ENCODE data around the gene MTPN.

MTPN gene

DNA sequence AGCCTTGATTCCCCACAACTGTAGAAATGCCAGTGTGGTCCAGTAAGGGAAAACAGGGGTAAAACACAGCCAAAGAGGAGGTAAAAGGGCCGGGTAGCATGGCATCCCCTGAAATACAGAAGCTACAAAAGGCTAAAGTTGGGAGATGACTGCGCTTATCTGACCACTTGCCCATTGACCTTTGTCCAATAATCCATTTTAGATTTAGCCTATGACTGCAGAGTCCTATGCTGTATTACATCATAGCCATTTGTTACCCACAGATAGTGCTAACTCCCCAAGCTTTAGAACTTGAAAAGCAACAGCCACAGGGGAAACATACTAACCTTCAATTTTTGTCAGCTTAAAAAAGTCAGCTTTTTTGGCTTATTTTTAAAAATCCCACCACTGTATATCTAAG lies 26.2 kb downstream of the MTPN start:
- DNase-seq: no peak

DNA sequence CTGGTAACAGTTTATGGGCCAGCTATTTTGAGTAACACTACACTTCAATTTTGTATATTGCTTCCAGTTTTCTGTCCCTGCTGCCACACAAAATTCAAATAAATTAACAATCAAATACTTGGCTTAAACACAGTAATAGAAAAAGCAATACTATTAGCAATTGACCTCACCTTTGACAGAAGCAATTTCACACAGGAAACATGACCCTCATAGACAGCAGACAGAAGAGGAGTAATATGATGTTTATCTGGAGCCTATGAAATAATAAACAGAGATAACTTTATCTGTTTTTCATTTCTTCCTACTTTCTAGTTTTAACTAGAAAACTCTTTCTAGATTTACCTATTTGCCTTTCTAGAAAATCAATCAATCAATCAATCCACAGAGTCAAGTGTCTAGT lies 26.7 kb downstream of the MTPN start:
- no peak for DNase-seq

DNA sequence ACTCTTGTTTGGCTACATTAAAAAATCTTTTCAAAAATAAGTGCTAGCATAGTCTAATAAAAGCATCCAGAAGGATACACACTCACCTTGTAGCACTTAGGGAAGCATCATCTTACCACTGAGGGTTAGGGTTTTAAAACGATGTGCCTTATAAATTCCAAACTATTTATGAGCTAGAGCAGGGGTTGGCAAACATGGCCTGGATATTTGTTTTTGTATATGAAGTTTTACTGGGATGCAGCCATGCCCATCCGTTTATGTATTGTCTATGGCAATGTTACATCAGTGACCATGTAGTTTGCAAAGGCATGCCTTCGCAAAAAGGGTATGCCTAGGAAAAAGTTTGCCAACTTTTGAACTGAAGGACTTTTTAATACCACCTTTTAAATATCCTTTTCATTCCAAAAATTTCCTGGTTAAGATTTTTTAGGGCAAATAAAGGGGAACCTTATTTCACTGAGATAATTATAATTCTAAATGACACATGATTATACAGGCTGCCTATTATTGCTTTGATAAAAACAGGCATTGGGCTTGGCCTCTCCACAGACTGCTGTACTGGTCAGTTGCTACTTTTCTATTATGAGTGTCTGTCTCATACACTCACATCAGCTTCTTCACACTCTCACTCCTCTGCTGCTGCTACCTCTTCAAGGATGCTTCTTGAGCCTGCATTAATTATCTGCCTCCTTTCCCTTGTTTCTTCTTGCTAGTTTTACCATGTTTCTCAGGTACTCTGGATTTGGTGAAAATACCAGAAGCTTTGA lies 30.7 kb downstream of the MTPN start:
- no peak for DNase-seq

DNA sequence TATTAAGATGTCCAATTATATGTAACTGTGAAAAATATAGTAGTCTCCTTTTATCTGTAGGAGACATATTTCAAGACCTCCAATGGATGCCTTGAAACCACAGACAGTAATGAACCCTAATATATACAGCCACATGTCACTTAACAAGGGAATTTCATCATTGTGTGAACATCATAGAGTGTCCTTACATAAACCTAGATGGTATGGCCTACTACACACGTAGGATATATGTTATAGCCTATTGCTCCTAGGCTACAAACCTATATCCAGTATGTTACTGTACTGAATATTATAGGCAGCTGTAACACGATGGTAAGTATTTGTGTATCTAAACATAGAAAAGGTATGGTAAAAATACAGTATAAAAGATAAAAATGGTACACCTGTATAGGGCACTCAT lies 32.4 kb downstream of the MTPN start:
- no peak for DNase-seq

DNA sequence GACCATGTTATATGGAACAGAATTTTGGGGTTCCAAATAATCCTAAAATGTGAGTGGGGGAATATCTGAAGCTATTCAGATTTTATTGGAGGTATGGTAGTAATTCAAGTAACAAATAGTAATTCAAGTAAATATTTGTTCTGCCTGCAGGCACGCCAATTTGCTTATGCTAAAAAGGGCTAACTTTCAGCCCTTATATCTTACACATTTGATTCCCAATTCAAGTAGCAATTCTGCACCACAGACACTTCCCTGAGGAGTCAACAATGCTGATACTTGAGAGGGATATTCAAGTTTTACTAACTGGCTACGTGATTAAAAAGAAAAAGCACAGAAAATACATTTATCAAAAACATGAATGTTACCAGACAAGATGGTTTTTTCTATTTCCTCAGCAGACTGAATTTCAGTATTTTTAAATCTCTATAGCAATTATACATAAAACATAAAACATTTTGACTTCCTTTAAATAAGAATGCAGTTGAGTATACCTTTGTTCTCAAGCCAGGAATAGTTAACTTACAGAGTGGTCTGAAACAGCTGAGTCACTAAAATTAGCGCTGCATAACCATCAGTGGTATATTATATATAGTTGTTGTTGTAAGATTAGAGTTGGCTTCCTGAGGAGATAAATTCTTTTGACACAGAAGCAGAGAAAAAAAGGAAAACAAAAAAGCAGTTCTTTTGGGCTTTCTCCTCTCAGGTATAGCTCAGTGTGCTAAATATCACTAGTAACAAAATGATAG lies 33.9 kb downstream of the MTPN start:
- no peak for DNase-seq

DNA sequence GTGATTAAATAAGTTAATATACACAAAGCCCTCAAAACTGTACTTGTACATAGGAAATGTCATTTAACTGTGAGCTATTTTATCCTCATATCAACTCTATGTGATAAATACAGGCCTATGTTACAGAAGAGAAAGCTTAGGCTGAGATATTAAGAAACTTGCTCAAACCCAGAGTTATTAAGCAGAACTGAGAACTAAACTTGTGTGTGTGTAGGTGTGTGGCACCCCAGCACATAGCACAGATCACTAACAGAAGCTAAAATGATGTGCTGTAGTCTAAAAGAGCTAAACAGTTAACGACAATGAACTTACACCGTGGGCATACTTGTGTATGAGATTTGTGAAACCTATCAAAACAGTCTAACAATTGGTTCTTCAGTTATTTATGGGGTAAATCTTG lies 34.5 kb downstream of the MTPN start:
- no peak for DNase-seq

DNA sequence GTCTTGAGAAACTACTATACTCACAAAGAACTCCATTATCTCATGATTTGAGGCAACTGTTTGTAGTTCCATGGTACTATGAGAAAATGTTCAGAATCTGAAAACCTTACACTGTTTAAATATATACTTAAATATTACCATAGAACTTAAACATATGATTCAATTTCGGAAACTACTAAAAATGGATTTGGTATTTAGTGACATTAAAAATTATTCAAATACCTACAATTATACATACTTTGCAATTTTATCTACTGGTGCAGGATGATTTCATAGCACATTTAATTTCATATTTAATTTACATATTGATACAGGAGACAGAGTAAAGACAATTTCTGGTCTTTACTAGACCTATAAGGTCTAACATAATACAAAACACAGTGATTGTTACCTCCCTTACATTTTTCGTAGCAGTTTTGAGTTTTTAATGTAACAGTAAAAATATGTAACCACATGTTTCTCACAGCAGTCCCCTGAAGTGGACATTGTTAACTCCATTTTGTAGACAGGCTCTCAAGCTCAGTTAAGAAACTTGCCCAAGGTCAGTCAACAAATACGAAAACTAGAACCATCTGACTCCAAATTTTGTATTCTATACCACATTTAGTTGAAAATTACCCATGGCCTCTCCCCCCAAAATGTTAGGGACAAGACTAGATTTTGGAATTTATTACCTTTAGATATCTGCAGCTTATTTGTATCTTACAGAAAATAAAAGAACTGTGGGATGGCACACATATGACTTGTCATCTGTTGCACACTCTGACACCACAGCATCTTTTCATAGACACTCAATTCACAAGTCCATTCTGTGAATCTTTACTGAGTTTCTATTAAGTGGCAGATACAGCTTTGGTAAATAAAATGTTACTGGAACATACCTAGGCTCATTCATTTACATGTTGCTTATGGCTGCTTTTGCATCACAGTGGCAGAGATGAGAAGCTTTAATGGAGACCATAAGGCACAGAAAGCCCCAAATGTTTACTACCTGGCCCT lies 36.8 kb downstream of the MTPN start:
- no peak for DNase-seq

DNA sequence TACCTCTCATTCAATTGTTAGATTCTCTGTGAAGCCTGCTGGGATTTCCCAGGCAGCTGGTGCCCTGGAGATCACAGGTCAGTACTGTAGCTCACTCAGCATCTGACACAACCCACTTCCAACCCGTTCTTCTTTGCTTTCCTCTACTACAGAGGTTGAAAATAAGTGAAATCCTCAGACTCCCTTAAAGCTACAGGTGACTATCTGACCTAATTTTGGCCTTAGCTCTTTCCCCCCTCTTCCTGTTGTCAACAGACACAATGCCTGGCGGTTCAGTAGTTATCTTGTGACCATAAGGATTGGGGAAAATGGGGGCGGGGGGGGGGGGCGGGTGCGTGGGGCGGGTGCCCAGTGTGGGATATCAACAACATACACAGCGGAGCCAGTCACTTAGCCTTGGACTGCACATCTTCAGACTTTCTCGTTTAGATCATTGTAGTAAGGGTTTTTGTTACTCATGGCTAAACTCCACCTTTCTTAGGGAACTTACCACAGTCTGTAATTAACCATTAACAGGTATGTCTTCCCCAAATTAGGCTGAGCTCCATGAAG lies 37.8 kb downstream of the MTPN start:
- no peak for DNase-seq

DNA sequence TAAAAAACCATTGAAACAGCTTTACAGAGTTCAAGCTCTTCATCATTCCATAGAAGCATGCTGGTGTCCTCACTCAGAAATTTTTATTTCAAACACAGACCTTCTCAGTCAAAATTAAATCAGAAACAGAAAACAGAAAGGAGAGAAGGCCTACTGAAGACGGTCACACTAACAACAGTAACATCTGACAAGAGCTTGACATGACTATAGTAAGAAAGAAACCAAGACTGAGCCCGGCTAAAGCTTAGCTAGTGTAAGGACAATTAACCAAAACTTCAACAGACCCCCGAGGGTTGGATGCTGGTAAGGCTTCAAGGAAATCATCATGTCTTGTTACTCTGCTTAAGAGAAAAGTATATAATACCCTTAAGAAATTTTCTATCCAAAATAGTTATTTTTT lies 38.6 kb downstream of the MTPN start:
- no peak for DNase-seq

DNA sequence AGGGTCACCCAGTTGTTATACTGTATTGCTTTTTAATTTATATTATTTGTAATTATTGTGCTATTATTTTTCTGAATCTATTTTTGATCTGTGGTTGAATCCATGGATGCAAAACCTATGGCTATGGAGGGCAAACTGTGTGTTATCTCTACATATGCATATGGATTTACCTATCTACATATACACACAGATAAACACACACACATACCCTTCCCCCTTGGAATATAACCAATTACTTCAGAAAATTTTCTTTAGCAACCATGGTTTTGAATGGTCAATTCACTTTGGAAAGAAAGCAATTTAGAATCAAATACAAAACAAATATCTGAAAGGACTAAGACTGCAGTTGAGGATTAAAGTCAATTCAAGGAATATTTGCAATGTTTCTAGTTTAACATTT lies 39.1 kb downstream of the MTPN start:
- no peak for DNase-seq

DNA sequence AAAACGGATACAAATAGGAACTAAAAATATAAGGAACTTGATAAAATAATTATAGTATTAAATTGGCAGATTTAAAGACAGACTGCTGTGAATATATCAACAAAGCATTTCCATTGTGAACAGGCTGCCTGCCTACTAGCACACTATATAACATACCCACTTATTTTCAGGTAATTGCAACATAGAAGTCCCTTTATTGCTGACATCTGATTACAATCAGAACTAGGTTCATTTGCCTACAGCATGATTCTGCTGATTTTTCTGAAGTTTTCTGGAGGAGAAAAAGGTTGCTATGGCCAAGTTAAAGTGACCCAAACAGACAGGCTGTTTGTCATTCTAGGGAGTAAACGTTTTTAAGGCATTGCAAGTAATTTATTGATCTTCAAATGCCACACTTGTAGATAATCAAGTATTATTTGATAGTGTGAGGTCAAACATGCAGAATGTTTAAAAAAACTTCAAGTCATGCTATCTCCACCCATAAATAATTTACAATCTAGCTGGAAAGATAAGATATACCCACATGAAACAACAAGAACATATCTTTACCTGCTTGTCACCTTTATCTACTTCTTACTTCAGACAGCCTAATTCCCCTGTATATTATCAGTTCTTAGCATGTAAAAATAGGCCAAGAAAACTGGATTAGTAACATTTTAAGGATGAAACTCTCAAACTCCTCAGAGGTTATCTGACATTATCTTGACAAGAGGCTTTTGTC lies 40.5 kb downstream of the MTPN start:
- DNase-seq: no peak

DNA sequence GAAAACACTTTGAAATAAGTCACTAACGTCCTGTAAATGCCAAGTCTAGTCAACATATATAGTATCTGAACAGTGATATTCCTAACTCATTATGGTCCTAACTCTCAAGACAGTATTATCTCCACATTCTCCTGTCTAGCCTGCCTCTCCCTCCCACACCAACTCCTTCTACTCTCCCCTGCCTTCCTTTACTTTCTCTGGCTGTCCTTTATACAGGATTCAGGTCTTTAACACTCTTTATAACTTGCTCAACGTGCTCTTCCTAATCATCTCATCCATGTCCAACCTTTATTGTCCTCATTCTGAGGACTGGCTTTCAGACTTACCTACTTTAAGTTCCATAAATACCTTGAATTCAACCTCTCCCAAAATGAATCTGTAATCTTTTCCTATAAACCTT lies 42.5 kb downstream of the MTPN start:
- DNase-seq: no peak

DNA sequence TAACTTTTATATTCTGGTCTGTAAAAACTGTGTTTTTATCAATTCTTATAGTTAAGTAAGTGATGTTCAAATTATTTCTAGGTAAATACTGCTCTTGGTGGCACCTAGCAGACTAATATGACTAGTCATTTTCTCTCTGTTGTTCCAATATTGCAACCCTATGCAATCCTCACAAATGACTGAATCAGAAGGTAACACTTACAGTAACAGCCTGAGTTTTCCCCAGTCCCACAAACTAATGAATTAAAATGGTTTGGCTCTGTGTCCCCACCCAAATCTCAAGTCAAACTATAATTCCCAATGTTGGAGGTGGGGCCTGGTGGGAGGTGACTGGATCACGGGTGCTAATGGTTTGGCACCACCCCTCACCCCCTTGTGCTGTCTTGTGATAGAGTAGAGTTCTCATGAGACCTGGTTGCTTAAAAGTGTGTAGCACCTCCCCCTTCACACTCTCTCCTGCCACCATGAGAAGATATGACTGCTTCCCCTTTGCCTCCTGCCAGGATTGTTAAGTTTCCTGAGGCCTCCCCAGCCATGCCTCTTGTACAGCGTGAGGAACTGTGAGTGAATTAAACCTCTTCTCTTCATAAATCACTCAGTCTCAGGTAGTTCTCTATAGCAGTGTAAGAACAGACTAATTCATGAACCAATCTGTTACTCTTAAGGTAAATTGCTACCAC lies 43.5 kb downstream of the MTPN start:
- DNase-seq: no peak

DNA sequence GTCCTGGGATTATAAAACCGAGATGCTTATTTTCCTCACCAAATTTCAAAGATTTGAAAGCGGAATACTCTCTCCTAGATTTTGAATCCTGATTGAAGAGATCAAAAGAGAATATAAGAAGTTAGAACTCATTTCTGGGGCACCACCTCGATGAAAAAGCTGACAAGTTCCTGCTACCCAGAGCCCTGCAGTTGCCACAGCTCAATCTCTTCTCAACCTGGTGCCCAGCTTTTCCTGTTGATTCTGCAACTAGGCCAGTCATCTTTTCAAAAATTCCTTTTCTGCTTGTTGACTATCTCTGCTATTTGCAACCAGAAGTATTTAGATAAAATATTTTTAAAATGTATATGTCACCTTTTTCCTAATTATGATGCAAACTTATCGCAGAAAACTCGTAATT lies 45.0 kb downstream of the MTPN start:
- no peak for DNase-seq

DNA sequence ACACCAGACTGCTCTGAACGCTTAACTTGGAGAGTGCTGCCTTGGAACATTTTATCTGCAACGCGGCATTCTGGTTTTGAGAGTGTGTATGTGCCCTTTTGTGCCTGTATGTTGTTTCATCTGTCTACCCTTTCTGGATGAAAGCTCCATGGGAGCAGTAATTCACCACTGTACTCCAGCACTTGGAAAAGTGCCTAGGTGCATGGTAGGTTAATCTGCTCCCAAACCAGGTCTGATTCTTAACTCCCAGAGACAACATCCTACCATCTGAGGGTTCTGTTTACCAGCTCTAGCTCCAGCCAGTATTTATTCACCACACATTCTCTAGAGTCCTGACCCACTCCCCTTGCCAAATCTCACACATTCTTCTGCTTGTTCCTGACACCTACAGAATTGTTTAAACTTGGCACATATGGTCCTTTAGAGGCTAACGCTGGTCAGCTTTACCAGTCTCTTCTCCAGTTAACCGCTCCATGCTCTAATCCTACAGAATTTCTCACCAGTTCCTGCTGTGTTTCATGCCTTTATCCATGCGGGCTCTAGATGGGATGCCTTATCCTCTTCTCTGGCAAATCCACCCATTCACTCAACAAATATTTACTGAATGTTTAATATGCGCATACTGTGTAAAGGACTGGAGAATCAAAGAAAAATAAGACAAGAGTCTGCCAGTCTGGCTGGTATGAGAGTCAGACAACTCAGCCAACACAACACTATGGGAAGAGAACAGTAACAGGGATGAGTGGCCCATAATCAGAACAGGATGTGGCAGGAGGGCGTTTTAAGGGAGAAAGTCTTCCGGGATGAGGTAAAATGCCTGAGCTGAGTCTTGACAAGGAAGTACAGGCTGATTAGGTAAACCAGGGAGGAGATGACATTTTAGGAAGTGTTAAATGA lies 46.3 kb downstream of the MTPN start:
- DNase-seq: peak; percentile 82

DNA sequence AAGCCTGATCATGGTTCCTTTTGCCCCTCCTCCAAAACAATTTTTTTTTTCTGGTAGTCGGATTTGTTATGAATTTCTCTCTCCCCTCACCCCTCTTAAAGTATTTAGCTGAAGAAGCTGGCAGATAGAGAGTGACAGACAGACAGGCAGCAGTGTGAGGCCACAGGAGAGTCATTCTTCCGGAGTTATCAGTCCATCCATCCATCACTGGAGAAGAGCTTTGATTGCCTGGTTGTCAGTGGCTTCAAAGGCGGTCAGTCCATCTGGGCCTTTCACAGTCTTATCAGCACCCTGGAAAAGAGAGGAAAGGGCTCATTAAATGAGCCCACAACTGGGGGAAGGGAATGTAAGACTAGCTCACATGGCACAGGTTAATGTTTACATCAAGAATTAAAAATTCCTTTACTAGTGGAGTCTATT lies 47.4 kb downstream of the MTPN start:
- no peak for DNase-seq

DNA sequence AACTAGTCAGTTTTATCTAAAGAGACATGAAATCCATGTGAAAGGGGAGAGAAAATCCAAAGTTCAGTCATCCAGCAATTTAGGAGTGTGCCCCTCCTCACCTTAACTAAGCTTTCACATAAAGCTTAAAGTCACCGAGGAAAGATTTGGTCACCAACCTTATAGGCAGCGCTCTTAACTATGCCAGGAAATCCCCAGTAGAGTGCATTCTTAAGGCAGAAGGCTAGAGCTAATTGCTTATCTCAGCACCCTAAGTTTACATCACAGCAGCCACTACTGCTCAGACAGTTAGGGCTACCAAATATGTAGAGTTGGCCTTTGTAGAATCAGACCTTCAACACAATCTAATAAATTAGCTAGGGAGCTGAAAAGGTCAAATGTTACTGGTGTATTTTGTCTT lies 47.9 kb downstream of the MTPN start:
- DNase-seq: no peak

DNA sequence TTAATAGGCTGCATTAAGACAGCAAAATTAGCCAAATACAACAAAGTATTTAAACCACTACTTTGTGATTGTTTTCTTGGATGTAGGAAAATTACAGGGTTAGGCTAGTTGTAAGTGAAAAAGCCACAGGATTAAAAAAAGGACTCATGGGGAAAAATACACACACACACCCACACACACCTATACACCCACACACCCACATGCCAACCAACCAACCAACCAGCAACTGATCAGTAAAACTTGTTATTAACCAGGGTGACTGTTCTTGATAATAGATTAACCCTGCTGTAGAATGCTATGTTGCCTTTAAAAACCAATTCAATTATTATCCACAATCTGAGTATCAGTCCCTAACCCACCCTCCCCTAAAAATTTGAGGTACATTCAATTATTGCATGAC lies 49.0 kb downstream of the MTPN start:
- no peak for DNase-seq

DNA sequence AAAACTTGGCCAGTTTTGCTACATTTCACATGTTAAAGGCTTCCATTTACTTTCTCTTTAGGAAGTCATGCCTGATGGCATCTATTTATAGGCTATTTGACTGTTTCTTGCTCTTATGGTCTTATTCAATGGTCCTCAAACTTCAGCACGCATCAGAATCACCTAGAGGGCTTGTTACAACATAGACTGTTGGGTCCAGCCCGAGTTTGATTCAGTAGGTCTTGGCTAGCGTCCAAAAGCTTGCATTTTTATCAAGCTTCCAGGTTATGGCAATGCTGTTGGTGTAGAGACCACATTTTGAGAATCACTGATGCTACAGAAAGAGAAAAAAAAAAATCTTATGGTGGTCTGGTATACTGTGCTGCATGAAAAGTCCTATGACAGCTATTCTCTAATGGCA lies 51.9 kb downstream of the MTPN start:
- DNase-seq: no peak

DNA sequence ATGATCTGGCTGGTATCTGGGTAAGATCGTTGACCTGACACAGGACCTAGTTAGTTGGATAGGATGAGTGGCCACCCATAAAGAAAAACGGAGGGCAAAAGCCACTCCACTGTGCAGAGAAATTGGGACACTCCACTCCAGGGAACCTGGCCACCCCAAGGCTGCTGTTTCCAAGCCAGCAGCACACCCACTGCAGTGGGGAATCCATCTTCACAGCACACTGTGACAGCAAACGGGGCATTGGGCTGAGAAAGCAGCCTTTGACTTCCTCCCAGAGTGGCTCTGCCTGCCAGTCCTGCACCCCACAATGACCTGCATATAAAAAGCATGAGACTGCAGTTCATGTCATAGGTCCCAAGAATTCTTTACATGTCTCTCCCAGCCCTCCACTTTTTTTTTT lies 52.9 kb downstream of the MTPN start:
- no peak for DNase-seq

DNA sequence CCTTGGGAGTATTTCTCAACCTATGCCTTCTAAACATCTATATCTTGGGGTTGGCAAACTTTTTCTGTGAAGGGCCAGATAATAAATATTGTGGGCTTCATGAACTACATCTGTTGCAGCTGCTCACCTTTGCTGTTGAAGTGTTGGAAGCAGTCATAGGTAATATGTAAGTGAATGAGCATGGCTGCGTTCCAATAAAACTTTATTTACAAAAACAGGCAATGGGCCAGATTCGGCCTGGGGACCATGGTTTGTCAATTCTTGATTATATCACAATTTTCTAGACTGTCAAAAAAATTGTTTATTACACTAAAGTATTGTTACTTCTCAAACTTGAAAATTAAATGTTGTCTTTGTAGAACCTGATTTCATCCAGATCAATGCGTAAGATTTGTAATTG lies 54.9 kb downstream of the MTPN start:
- DNase-seq: no peak
